Sciatic nerve (tissue), 2 donors: Measurements from ENCODE around the gene CARS1. TPM values are rescaled to one million over a fixed set of nuclear protein-coding genes. Genes with fewer than 3 reads are reported as not detected.

Source experiments
- ATAC-seq: fragments of 200-7000 bp; cut with Tn5 transposase; one replicate; pipeline ENCODE4 v1.9.1; 2020; ENCODE audit warnings: mild to moderate bottlenecking, moderate library complexity
- DNase-seq: peaks from one replicate; pipeline ENCODE4 v3.0.0-alpha.2; 2020; ENCODE audit warnings: low spot score
- intact Hi-C: fragments of 100-400 bp; cut with DNase I; formaldehyde crosslinking; loops from one replicate; pipeline ENCODE4 v1.14.2; 2022
- total RNA-seq: library from RNA; stranded (reverse); fragmentation: NEBNext Ultra II Directional; extraction: Animal tissue kit (Norgen Biotek cat#: 25700); gene quantifications from one replicate; pipeline ENCODE4 v1.2.1, GENCODE V29; 2021
- donor health status: DM: no; HTN: no; CAD: no.
- donor health status: DM: no; HTN: no; CAD: no.

CARS1 gene
- total RNA-seq, 1 donor from 2014 or later: 42.3 TPM

DNA sequence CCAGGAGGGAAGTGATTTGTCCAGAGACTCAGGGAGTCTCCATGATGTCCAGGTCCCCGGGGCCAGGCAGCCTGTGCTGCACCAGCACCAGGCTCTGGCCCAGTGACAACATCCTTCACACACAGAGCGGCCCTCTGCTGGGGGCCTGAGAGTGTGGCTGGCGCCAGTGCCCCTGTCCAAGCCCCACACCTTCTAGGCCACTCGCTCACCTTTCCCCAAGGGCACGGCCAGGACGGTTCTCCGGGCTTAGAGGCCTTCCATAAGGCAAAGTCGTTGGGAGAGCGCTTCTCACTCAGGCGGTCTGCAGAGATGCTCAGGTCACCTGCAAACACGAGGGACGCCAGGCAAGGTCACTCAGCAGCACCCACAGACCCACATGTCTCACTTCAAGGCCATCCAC is 37.2 kb downstream of the CARS1 start:
- DNase-seq (no peak), ATAC-seq (no peak)
- intact Hi-C loops: no loop called here

DNA sequence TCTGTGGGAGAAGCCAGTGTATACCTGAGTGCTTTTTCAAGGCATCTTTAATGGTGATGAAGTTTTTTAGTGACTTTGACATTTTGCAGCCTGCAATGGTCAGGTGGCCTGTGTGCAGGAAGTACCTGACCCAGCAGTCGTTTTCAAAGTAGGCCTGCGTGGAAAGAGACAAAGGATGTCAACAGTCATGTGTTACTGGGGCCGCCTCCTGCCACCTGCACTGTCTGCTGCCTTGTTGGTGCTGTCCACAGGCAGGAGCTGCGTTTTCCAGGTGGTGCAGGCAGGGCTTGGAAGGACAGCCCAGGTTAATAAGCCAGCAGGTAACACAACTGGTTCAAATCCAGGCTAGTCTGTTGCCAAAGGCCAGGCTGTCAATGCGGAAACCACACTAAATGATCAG is 38.6 kb downstream of the CARS1 start:
- no peak for ATAC-seq
- intact Hi-C loops: no loop called here

GRCh38 chr11:3016861-3017260 is 40.4 kb downstream of the CARS1 start:
- ATAC-seq: no peak
- no peak for DNase-seq
- intact Hi-C loops: no loop called here

More for the DNA sequence above, 38.6 kb downstream of the CARS1 start:
- no peak for DNase-seq

DNA sequence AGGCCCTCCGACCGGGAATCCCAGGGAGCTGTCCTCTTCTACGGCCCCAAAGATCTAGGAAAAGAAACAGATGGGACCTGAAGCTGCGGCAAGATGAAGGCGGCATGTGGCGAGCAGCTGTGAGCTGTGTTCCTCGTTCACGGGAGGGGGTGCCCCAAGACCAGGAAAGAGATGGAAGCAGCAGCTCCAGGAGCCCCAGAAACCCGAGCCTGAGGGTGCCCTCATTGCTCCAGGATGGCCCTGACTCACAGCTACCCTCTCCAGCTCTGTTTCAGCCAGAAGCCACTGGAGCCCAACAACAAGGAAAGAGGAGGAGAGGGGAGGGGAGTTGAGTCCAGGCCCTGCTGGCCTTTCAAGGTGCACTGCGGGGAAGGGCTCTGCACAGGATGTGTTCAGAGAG is 41.4 kb downstream of the CARS1 start:
- no peak for DNase-seq

GRCh38 chr11:3014943-3015342 is 42.3 kb downstream of the CARS1 start:
- DNase-seq (no peak), ATAC-seq (no peak)
- intact Hi-C loops: no loop called here

More for the DNA sequence above, 41.4 kb downstream of the CARS1 start:
- intact Hi-C loops: no loop called here
- ATAC-seq: no peak

- ATAC-seq: no peak
- no peak for DNase-seq
- intact Hi-C loops: no loop called here
These were observed 42.9 kb downstream of the CARS1 start for GRCh38 chr11:3014057-3014938.

- intact Hi-C loops: no loop called here
- ATAC-seq (no peak), DNase-seq (no peak)
These were observed 45.0 kb downstream of the CARS1 start for GRCh38 chr11:3011891-3012885.

DNA sequence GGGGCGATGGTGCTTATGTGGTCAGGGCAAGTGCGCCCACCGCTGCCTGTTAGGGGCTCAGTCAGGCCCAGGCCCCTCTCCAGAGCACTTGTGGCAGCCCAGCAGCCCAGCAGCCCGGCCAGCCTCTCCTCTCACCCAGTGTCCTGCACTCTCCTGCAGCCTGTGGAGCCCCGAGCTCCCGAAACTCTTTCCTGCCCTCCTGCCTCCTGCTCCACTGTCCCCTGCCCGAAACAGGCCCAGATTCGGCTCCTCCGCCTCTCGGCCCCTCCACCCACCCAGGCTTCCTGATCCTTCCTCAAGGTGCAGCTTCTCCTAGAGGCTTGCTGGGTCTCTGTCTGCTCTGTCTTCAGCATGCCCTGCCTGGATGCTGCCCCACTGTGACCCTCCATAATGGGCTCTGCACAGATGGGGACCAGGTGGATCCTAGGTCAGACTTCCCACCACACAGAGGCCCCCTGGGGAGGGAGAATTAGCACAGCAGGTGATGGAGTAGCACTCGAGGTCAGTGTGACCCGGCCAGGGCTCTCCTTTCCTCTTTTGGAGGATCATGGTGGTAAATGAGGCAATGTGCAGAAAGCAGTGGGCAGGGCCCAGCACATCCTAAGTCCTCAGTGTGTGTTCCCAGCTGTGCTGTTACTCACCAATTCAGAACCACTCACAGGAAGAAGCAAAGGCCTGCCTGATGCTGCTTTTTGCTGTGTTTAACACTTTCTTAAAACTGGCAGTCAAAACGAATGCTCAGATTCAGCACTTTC is 46.5 kb downstream of the CARS1 start:
- no peak for DNase-seq
- intact Hi-C loops: no loop called here
- no peak for ATAC-seq

- no peak for ATAC-seq
- no peak for DNase-seq
- intact Hi-C loops: no loop called here
These were observed 47.2 kb downstream of the CARS1 start for GRCh38 chr11:3010004-3010403.

GRCh38 chr11:3009481-3009880 is 47.7 kb downstream of the CARS1 start:
- ATAC-seq: peak; percentile 18
- intact Hi-C loops: no loop called here
- DNase-seq: no peak

GRCh38 chr11:3008746-3009336 is 48.4 kb downstream of the CARS1 start:
- ATAC-seq (no peak), DNase-seq (peak; percentile 53)
- intact Hi-C loops: no loop called here

GRCh38 chr11:3007404-3008010 is 49.7 kb downstream of the CARS1 start:
- DNase-seq (peak; percentile 53), ATAC-seq (no peak)
- intact Hi-C loops: no loop called here

GRCh38 chr11:3006505-3007260 is 50.5 kb downstream of the CARS1 start:
- DNase-seq: peak; percentile 51
- ATAC-seq: peak; percentile 18
- intact Hi-C loops: no loop called here

GRCh38 chr11:3004481-3004880 is 52.7 kb downstream of the CARS1 start:
- DNase-seq (peak; percentile 44), ATAC-seq (no peak)
- intact Hi-C loops: no loop called here

- intact Hi-C loops: no loop called here
- ATAC-seq: no peak
- peak; percentile 39 for DNase-seq
These were observed 53.6 kb downstream of the CARS1 start for GRCh38 chr11:3003396-3004231.

GRCh38 chr11:3002871-3003270 is 54.4 kb downstream of the CARS1 start:
- ATAC-seq (no peak), DNase-seq (no peak)
- intact Hi-C loops: no loop called here

DNA sequence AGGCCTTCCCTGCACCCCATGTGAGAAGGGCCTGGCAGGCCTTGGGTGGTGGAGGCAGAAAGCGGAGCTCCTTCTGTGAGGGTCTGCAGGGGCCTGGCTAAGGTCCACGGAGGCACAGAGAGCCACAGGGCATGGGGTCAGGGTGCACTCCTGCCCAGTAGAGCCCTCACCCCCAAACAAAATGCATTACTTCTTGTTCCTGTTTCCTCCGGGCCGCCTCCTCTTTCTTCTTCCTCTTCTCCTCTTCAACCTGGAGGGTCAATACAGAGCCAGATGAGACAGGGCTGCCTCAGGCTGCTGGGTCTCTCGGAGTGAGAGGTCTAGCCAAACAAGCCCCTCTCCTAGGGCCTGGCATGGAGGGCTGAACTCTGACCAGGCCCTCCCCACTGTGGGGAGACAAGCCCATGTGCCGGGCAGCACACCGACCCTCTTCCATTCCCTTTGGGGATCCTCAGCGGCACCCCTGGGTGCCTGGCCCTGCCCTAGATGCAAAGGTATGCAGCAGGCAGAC is 54.8 kb downstream of the CARS1 start:
- DNase-seq: peak; percentile 48
- intact Hi-C loops: no loop called here

More for the DNA sequence above, 54.8 kb downstream of the CARS1 start:
- ATAC-seq: no peak
